GM23338 (cell line): ENCODE results near the gene AURKB. TPM values are rescaled to one million over a fixed set of nuclear protein-coding genes. Genes with fewer than 3 reads are reported as not detected.

ENCODE experiments used
- ATAC-seq: fragments of 200-7000 bp; cut with Tn5 transposase; 3 replicates; pipeline ENCODE4 v1.9.1; 2020
- DNase-seq: peaks from one replicate; pipeline ENCODE4 v3.0.0-alpha.2; 2015; ENCODE audit warnings: low spot score
- H2AFZ ChIP-seq: fragments of 200-600 bp; sonication (generic); 2 replicates; pipeline ENCODE4 v1.8.0; 2016; ENCODE audit warnings: antibody characterized with exemption, mild to moderate bottlenecking, moderate library complexity
- H3F3A ChIP-seq: fragments of 200-600 bp; sonication (generic); replicated peaks from 2 replicates; pipeline ENCODE4 v1.8.0; 2017; ENCODE audit warnings: antibody characterized with exemption, mixed run types, low read depth
- H3K27ac ChIP-seq: fragments of 200-600 bp; sonication (generic); 2 replicates; pipeline ENCODE4 v1.6.1; 2016; ENCODE audit warnings: low read depth
- H3K27me3 ChIP-seq: fragments of 200-600 bp; sonication (generic); 2 replicates; pipeline ENCODE4 v1.8.0; 2016; ENCODE audit warnings: mild to moderate bottlenecking, mixed run types, moderate library complexity; ENCODE audit not compliant: insufficient read depth
- H3K36me3 ChIP-seq: fragments of 200-600 bp; sonication (generic); 2 replicates; pipeline ENCODE4 v1.8.0; 2016; ENCODE audit warnings: mild to moderate bottlenecking; ENCODE audit not compliant: insufficient read depth
- H3K4me1 ChIP-seq: fragments of 200-600 bp; sonication (generic); 2 replicates; pipeline ENCODE4 v1.8.0; 2016; ENCODE audit warnings: mild to moderate bottlenecking, moderate library complexity; ENCODE audit not compliant: insufficient read depth
- H3K4me2 ChIP-seq: fragments of 200-600 bp; sonication (generic); 2 replicates; pipeline ENCODE4 v1.7.1; 2017; ENCODE audit warnings: mixed run types
- H3K4me3 ChIP-seq: fragments of 200-600 bp; sonication (generic); 2 replicates; pipeline ENCODE4 v1.6.1; 2016; ENCODE audit warnings: mixed run types
- H3K79me2 ChIP-seq: fragments of 200-600 bp; sonication (generic); replicated peaks from 2 replicates; pipeline ENCODE4 v1.8.0; 2017; ENCODE audit warnings: mild to moderate bottlenecking; ENCODE audit not compliant: insufficient read depth
- H3K9me2 ChIP-seq: fragments of 200-600 bp; sonication (generic); 2 replicates; pipeline ENCODE4 v1.8.0; 2017; ENCODE audit not compliant: insufficient read depth
- H4K20me1 ChIP-seq: fragments of 200-600 bp; sonication (generic); replicated peaks from 2 replicates; pipeline ENCODE4 v1.8.0; 2017; ENCODE audit warnings: mild to moderate bottlenecking; ENCODE audit not compliant: insufficient read depth
- H3K27ac Mint-ChIP-seq: 2 replicates; pipeline ENCODE4 v1.8.0; 2020; ENCODE audit warnings: inconsistent platforms, mild to moderate bottlenecking, moderate library complexity, mixed read lengths
- H3K27me3 Mint-ChIP-seq: 3 replicates; pipeline ENCODE4 v1.8.0; 2022; ENCODE audit warnings: low read depth, mild to moderate bottlenecking, moderate library complexity, mixed read lengths, inconsistent platforms; ENCODE audit not compliant: insufficient read depth, poor library complexity
- H3K36me3 Mint-ChIP-seq: 3 replicates; pipeline ENCODE4 v1.8.0; 2021; ENCODE audit warnings: low read depth, mild to moderate bottlenecking, inconsistent platforms, moderate library complexity, mixed read lengths
- H3K4me1 Mint-ChIP-seq: 3 replicates; pipeline ENCODE4 v1.8.0; 2020; ENCODE audit warnings: mild to moderate bottlenecking, inconsistent platforms, mixed read lengths
- H3K4me3 Mint-ChIP-seq: 3 replicates; pipeline ENCODE4 v1.8.0; 2021; ENCODE audit warnings: moderate library complexity, mild to moderate bottlenecking, inconsistent platforms, mixed read lengths
- H3K9me3 Mint-ChIP-seq: 3 replicates; pipeline ENCODE4 v1.8.0; 2020; ENCODE audit warnings: moderate library complexity, mild to moderate bottlenecking, inconsistent platforms, mixed read lengths
- CTCF ChIP-seq, 2 experiments: fragments of 200-600 bp in 1 of 2; sonication (generic) in 1 of 2; conservative IDR thresholded peaks; 2 replicates each; pipeline versions ENCODE4 v1.5.1 to v1.6.1; 2016 to 2017; ENCODE audit warnings: antibody characterized with exemption in 2 of 2, low read depth in 2 of 2, mild to moderate bottlenecking in 2 of 2, moderate library complexity in 1 of 2
- ETS1 ChIP-seq: IDR thresholded peaks from 2 replicates; pipeline ENCODE4 v1.6.1; 2016; ENCODE audit warnings: antibody characterized with exemption
- JUNB ChIP-seq: IDR thresholded peaks from one replicate; pipeline ENCODE4 v1.6.1; 2016; ENCODE audit warnings: antibody characterized with exemption; ENCODE audit not compliant: unreplicated experiment
- NANOG ChIP-seq: IDR thresholded peaks from 2 replicates; pipeline ENCODE4 v1.6.1; 2016; ENCODE audit warnings: antibody characterized with exemption, borderline replicate concordance
- POLR2AphosphoS5 ChIP-seq: IDR thresholded peaks from 2 replicates; pipeline ENCODE4 v1.6.1; 2016; ENCODE audit warnings: antibody characterized with exemption, low read depth
- REST ChIP-seq: IDR thresholded peaks from one replicate; pipeline ENCODE4 v1.6.1; 2018; ENCODE audit warnings: antibody characterized with exemption; ENCODE audit not compliant: unreplicated experiment
- ZNF114 ChIP-seq: fragments of 250-450 bp; sonication (Bioruptor Pico); IDR thresholded peaks from 2 replicates; pipeline ENCODE4 v1.5.0; 2020; ENCODE audit warnings: mild to moderate bottlenecking, moderate library complexity
- ZNF331 ChIP-seq: fragments of 250-450 bp; sonication (Bioruptor Pico); IDR thresholded peaks from 2 replicates; pipeline ENCODE4 v1.5.0; 2020; ENCODE audit warnings: low read depth, mild to moderate bottlenecking, moderate library complexity
- polyA plus RNA-seq: library from polyadenylated mRNA; unstranded; fragments of >200 nt; fragmentation: Nextera tagmentation; extraction: Ambion mirVana; gene quantifications from 2 replicates; pipeline ENCODE4 v1.2.1, GENCODE V29; 2016
- total RNA-seq: library from RNA; depleted of rRNA; stranded (reverse); fragments of >200 nt; shearing (Covaris generic); gene quantifications from 2 replicates; pipeline ENCODE4 v1.2.3, GENCODE V29; 2014

The AURKB gene
- total and polyA plus RNA-seq, 2 experiments from 2014 or later, result 135 to 212 TPM

GRCh38 chr17:8161289-8162232, 48.8 kb downstream of the AURKB start:
- Mint-ChIP-seq H3K9me3 (no peaks in the 10 kb centered on the region), H3K4me1 (peaks cover 41% of the 10 kb centered on the region), H3K27ac (peak overlapping the region; percentile 44; the same call in 1 of the 2 replicates), H3K27me3 (peaks cover 24% of the 10 kb centered on the region), H3K4me3 (peak overlapping the region; percentile 78), H3K36me3 (peaks cover 26% of the 10 kb centered on the region)
- Histone ChIP-seq H3K4me3 (peak overlapping the region; percentile 96), H3K4me2 (peak overlapping the region; percentile 97), H3K27ac (no peak overlapping the region), H3K9me2 (no peaks in the 10 kb centered on the region), H4K20me1 (peaks cover 5% of the 10 kb centered on the region), H3K36me3 (peaks cover 5% of the 10 kb centered on the region; the same call in 1 of the 2 replicates), H3F3A (peaks cover 17% of the 10 kb centered on the region; the same call in 1 of the 2 replicates), H3K4me1 (peaks cover 25% of the 10 kb centered on the region), H3K27me3 (no peaks in the 10 kb centered on the region), H2AFZ (no peak overlapping the region), H3K79me2 (peaks cover 12% of the 10 kb centered on the region; the same call in 1 of the 2 replicates)
- TF ChIP-seq JUNB (no peak), ZNF114 (CRISPR knock-in tag) (no peak), NANOG (no peak), ZNF331 (CRISPR knock-in tag) (no peak), ETS1 (no peak), CTCF (conservative IDR thresholded peaks at IDR 0.05; ENCODE audit: low read depth in 2 of 2) (no peak), POLR2AphosphoS5 (no peak), REST (no peak)
- DNase-seq (no peak), ATAC-seq (no peak)
